ENCODE measurements around the gene ZFYVE28. TPM values are rescaled to one million over a fixed set of nuclear protein-coding genes. Genes with fewer than 3 reads are reported as not detected.

The ZFYVE28 gene
- total and polyA plus RNA-seq, 9 donors, result 1.3 to 12.1 (median 8.6) TPM

DNA sequence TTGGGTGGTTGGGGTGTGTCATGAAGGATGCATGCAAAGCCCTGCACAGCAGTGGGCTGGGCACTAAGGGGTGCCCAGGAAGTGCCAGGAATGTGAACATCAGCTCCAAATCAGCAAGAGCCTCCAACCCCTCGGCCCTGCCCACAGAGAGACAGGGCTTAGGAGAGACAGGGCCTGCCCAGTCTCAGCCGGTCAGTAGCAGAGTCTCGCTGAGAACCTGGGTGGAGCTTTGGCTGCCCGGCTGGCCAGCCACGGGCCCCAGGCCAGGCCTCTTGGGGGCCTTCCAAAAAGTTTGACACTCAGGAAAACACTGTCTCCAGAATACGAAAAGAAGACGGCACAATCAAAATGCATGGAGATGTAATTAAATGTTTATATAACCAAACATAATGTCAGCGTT lies 152.3 kb downstream of the ZFYVE28 start:
- Histone ChIP-seq H3K9me3 (no peaks in the 10 kb centered on the region), H3K36me3 (no peaks in the 10 kb centered on the region), H3K4me1 (ENCODE audit: insufficient read depth) (peaks cover 7% of the 10 kb centered on the region), H3K4me3 (no peak overlapping the region), H3K27me3 (no peaks in the 10 kb centered on the region), H3K27ac (no peak overlapping the region)
- intact Hi-C loops (cut with DNase I), result loop anchor here in 2 of 4 donors (10.0 kb wide), 3 partner anchors 149 to 269 kb away; partner anchors contain the start of genes CFAP99 (in 1 of the 2), FAM193A (in 1 of the 2), RNF4 (in 1 of the 2) and ZFYVE28 (in 1 of the 2)
- peak; percentile 66 to 79 (median 69) for DNase-seq
- 5 to 12% (median 10%) methylated on average over 8 of the region's 8 CpGs for WGBS, 3 donors
- TF ChIP-seq EP300 (IDR thresholded peaks at IDR 0.05), result no peak
- TF ChIP-seq, protein P1, sequence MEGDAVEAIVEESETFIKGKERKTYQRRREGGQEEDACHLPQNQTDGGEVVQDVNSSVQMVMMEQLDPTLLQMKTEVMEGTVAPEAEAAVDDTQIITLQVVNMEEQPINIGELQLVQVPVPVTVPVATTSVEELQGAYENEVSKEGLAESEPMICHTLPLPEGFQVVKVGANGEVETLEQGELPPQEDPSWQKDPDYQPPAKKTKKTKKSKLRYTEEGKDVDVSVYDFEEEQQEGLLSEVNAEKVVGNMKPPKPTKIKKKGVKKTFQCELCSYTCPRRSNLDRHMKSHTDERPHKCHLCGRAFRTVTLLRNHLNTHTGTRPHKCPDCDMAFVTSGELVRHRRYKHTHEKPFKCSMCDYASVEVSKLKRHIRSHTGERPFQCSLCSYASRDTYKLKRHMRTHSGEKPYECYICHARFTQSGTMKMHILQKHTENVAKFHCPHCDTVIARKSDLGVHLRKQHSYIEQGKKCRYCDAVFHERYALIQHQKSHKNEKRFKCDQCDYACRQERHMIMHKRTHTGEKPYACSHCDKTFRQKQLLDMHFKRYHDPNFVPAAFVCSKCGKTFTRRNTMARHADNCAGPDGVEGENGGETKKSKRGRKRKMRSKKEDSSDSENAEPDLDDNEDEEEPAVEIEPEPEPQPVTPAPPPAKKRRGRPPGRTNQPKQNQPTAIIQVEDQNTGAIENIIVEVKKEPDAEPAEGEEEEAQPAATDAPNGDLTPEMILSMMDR (IDR thresholded peaks at IDR 0.05), result no peak
- no peak for TF ChIP-seq POLR2A (IDR thresholded peaks at IDR 0.05)

DNA sequence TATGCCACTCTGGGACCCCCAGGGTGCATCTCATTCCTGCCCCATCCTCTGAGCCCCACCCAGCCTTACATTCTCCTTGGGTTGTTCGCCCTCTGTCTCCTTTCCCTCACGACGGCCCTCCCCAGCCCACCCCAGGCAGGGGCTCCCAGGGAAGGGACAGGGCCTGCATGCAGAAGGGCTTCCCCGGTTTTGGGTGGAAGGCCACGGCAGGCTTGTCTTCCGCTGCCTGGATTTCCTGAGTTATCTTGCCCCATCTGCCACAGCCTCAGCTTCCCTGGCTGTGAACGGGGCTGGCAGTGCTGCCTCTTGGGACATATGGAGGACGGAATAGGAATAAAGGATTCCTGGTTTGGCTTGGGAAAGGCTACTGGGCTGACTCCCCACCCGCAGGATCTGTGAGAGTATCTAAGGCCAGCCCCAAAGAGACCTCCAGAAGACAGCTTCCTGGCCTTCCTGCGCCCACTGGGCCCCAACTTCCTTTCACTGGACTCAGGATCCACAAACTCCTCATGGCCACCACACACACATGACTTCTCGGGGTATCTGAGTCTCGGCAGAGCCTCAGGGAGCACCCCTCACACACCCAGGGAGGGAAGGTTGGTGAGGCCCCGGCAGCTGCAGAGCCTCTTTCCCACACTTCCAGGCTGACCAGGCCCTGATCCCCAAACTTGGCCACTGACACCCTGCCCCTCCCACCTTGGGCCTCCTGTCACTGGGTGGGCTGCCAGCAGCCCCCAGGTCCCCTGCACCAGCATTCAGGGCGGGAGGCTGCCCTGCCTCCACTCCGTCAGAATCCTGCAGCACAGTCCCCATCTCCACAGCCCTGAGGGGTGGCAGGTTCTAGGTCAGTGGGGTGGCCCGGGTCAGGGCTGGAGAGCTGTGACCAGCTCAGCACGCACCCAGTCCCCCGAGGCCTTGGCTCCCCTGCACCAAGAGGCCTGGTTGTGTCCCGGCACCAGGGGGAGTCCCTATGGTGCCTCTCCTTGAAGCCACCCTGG lies 153.0 kb downstream of the ZFYVE28 start:
- WGBS, 3 donors, result 80 to 87% (median 81%) methylated on average over 17 to 19 of the region's 19 CpGs
- no peak overlapping the region for H3K4me3 ChIP-seq
- TF ChIP-seq, protein P1 (IDR thresholded peaks at IDR 0.05), result no peak
- TF ChIP-seq POLR2A (IDR thresholded peaks at IDR 0.05), result no peak
- no peak for TF ChIP-seq EP300 (IDR thresholded peaks at IDR 0.05)
- H3K36me3 ChIP-seq, result no peaks in the 10 kb centered on the region
- peaks cover 9% of the 10 kb centered on the region for H3K4me1 ChIP-seq (ENCODE audit: insufficient read depth)
- no peaks in the 10 kb centered on the region for H3K9me3 ChIP-seq
- no peaks in the 10 kb centered on the region for H3K27me3 ChIP-seq
- H3K27ac ChIP-seq, result peak overlapping the region in 1 of 2 donors; percentile 19
- intact Hi-C loops (cut with DNase I), result loop anchor here in 2 of 4 donors (10.0 kb wide), 3 partner anchors 149 to 269 kb away; partner anchors contain the start of genes CFAP99 (in 1 of the 2), FAM193A (in 1 of the 2), RNF4 (in 1 of the 2) and ZFYVE28 (in 1 of the 2)
- peak in 1 of 5 donors; percentile 31 for DNase-seq

DNA sequence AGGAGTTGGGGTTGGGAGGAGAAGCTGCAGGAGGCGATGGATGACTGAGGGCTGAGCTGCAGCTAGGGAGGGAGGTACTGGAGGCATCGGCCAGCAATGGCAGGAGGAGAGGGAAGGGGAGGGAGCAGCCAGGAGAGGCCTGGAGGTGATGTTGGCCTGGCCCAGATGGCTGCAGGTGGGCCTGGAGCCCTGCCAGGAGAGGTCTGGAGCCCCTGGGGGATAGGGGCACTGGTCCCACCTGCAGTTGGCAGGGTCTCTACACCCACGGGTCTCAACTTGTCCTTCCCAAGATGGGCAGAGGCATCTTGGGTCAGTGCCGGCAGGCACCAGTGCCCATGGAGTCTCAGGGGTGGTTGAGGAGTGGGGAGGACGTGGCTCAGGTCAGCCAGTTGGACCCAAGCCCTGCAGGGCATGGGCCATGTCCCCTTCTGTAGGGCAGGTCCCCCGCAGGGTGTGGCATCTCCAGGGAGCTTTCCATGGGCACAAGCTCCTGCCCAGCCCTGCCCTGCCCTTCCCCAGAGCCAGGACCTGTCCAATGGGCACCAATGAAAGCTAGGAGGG lies 153.9 kb downstream of the ZFYVE28 start:
- H3K4me1 ChIP-seq (ENCODE audit: insufficient read depth), result peaks cover 12% of the 10 kb centered on the region
- DNase-seq, result peak in 4 of 5 donors; percentile 15 to 54 (median 45)
- no peak overlapping the region for H3K4me3 ChIP-seq
- WGBS, 3 donors, result 70 to 83% (median 73%) methylated on average over 6 of the region's 6 CpGs
- no peak overlapping the region for H3K27ac ChIP-seq
- TF ChIP-seq POLR2A (IDR thresholded peaks at IDR 0.05) (no peak), EP300 (IDR thresholded peaks at IDR 0.05) (no peak)
- TF ChIP-seq, protein P1 (IDR thresholded peaks at IDR 0.05), result no peak
- no peaks in the 10 kb centered on the region for H3K9me3 ChIP-seq
- no peaks in the 10 kb centered on the region for H3K36me3 ChIP-seq
- H3K27me3 ChIP-seq, result no peaks in the 10 kb centered on the region
- intact Hi-C loops (cut with DNase I), result loop anchor here in 2 of 4 donors (5.0 to 10.0 kb wide), 4 partner anchors 150 to 578 kb away; partner anchors contain the start of genes ADD1 (in 1 of the 2), CFAP99 (in 1 of the 2), FAM193A (in 1 of the 2) and RNF4 (in 1 of the 2)

DNA sequence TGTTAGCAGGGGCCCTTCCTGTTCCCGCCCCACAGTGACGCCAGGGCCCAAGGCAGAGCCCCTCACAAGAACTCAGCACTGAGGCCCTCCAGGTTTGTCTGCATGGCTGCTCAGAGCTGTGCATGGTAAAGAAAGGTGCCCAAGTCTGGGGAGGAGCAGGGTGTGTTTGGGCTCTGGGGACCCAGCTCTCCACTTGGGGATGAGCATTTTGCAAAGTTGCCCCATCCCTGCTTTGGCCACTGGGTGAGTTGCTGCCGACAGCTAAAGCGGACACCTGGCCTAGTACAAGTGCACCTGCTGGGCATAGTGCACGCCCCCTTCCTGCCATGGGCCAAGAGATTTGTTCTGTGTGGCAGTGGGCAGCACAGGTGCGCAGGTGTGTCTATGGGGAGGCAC lies 154.5 kb downstream of the ZFYVE28 start:
- H3K9me3 ChIP-seq, result no peaks in the 10 kb centered on the region
- H3K27me3 ChIP-seq, result no peaks in the 10 kb centered on the region
- 74 to 89% (median 77%) methylated on average over 6 of the region's 6 CpGs for WGBS, 3 donors
- DNase-seq, result peak in 3 of 5 donors; percentile 27 to 37 (median 30)
- intact Hi-C loops (cut with DNase I), result loop anchor here in 2 of 4 donors (5.0 to 10.0 kb wide), 4 partner anchors 151 to 578 kb away; partner anchors contain the start of genes ADD1 (in 1 of the 2), CFAP99 (in 1 of the 2), FAM193A (in 1 of the 2) and RNF4 (in 1 of the 2)
- no peak overlapping the region for H3K27ac ChIP-seq
- H3K4me3 ChIP-seq, result no peak overlapping the region
- H3K4me1 ChIP-seq (ENCODE audit: insufficient read depth), result peaks cover 12% of the 10 kb centered on the region
- H3K36me3 ChIP-seq, result no peaks in the 10 kb centered on the region
- TF ChIP-seq, protein P1 (IDR thresholded peaks at IDR 0.05), result no peak
- TF ChIP-seq EP300 (IDR thresholded peaks at IDR 0.05) (no peak), POLR2A (IDR thresholded peaks at IDR 0.05) (no peak)

All from ovary (tissue), 9 donors.